OCI-LY7 (cell line): ENCODE data around the gene STS. TPM values are rescaled to one million over a fixed set of nuclear protein-coding genes. Genes with fewer than 3 reads are reported as not detected.

Experiments used
- BruUV-seq: library from RNA; stranded (reverse); fragments of 400-500 nt; replicated peaks from 2 replicates; lab custom pipeline; 2021; lab: Mats Ljungman, UMichigan
- CTCF ChIA-PET: fragments of 300-600 bp; sonication (Branson Sonifier 250); formaldehyde crosslinking; loops from one replicate; lab custom pipeline; 2022; ENCODE audit warnings: antibody characterized with exemption; ENCODE audit not compliant: unreplicated experiment; lab: Charles Lee
- POLR2A ChIA-PET: fragments of 300-600 bp; sonication (Branson Sonifier 250); formaldehyde crosslinking; loops from one replicate; lab custom pipeline; 2022; ENCODE audit warnings: antibody characterized with exemption; lab: Charles Lee
- DNase-seq: peaks from one replicate; pipeline ENCODE4 v3.0.0-alpha.2; 2015; ENCODE audit warnings: low spot score
- H2AFZ ChIP-seq: fragments of 200-600 bp; sonication (generic), shearing (Covaris generic); 2 replicates; pipeline ENCODE4 v1.6.1; 2014; ENCODE audit warnings: mild to moderate bottlenecking, antibody characterized with exemption, low read length, moderate library complexity
- H3K27ac ChIP-seq: fragments of 200-600 bp; sonication (generic); 2 replicates; pipeline ENCODE4 v1.5.1; 2014; ENCODE audit warnings: mixed run types, low read depth, mild to moderate bottlenecking, moderate library complexity, low read length, inconsistent platforms; ENCODE audit not compliant: poor library complexity, severe bottlenecking
- H3K36me3 ChIP-seq: fragments of 200-600 bp; sonication (generic); 2 replicates; pipeline ENCODE4 v1.6.1; 2014; ENCODE audit warnings: mild to moderate bottlenecking, antibody characterized with exemption, low read length, moderate library complexity, mixed read lengths; ENCODE audit not compliant: insufficient read depth
- H3K4me1 ChIP-seq: fragments of 200-600 bp; sonication (generic); 2 replicates; pipeline ENCODE4 v1.5.1; 2014; ENCODE audit warnings: mild to moderate bottlenecking, low read length; ENCODE audit not compliant: insufficient read depth, poor library complexity, severe bottlenecking
- H3K4me2 ChIP-seq: fragments of 200-600 bp; sonication (generic); 2 replicates; pipeline ENCODE4 v1.6.1; 2014; ENCODE audit warnings: mild to moderate bottlenecking, low read length
- H3K4me3 ChIP-seq: fragments of 200-600 bp; sonication (generic); 2 replicates; pipeline ENCODE4 v1.5.1; 2014; ENCODE audit warnings: mild to moderate bottlenecking, low read depth, low read length; ENCODE audit not compliant: poor library complexity, severe bottlenecking
- H3K79me2 ChIP-seq: fragments of 200-600 bp; sonication (generic); 2 replicates; pipeline ENCODE4 v1.6.1; 2016; ENCODE audit warnings: low read depth, mild to moderate bottlenecking, low read length, moderate library complexity, mixed read lengths; ENCODE audit not compliant: insufficient read depth
- H3K9me2 ChIP-seq: fragments of 200-600 bp; sonication (generic); 2 replicates; pipeline ENCODE4 v1.6.1; 2016; ENCODE audit warnings: mild to moderate bottlenecking, low read length, mixed read lengths; ENCODE audit not compliant: insufficient read depth
- H3K9me3 ChIP-seq: fragments of 200-600 bp; sonication (generic); 2 replicates; pipeline ENCODE4 v1.6.1; 2014; ENCODE audit warnings: mild to moderate bottlenecking, mixed run types, low read length, mixed read lengths
- H4K20me1 ChIP-seq: fragments of 200-600 bp; sonication (generic); 2 replicates; pipeline ENCODE4 v1.6.1; 2014; ENCODE audit warnings: mild to moderate bottlenecking, antibody characterized with exemption, low read length, moderate library complexity, mixed read lengths; ENCODE audit not compliant: insufficient read depth
- CTCF ChIP-seq: fragments of 200-600 bp; sonication (generic); conservative IDR thresholded peaks from 2 replicates; pipeline ENCODE4 v1.5.1; 2014; ENCODE audit warnings: mild to moderate bottlenecking, antibody characterized with exemption, low read length, moderate library complexity, mixed read lengths
- EZH2phosphoT487 ChIP-seq: fragments of 200-600 bp; sonication (generic); IDR thresholded peaks from 2 replicates; pipeline ENCODE4 v1.6.1; 2018; ENCODE audit warnings: low read depth, borderline replicate concordance, mild to moderate bottlenecking, mixed run types, antibody characterized with exemption, low read length, moderate library complexity, mixed read lengths
- intact Hi-C: fragments of 100-400 bp; cut with micrococcal nuclease; formaldehyde crosslinking; loops from one replicate; pipeline ENCODE4 v1.10.0; 2022; ENCODE audit not compliant: unreplicated experiment
- total RNA-seq, 2 experiments: library from RNA; depleted of rRNA in 1 of 2; stranded (reverse); fragments of >200 nt in 1 of 2; shearing (Covaris generic) in 1 of 2; gene quantifications; 2 replicates each; pipeline ENCODE4 v1.2.3, GENCODE V29; 2014 to 2022

Gene STS
- total RNA-seq, 2 experiments from 2014 or later: 16.3 to 40.3 TPM

- ChIA-PET CTCF (interaction anchor here (0.6 kb wide), 1 partner anchor 21 kb away, joined by 4 read pairs; no protein-coding TSS in a partner anchor), POLR2A (interaction anchor here (0.6 to 4.4 kb wide), 12 partner anchors 9 to 720 kb away, joined by 3 to 25 read pairs (median 4); no protein-coding TSS in a partner anchor)
- intact Hi-C loops: loop anchor here (1.0 to 2.0 kb wide), 3 partner anchors 27 to 108 kb away; partner anchors contain the start of gene PUDP
- H3K9me3 ChIP-seq: 0 out of 2 replicates have a peak, but pooled peaks cover 5% of the 10 kb centered on the region
- H4K20me1 ChIP-seq: no peaks in the 10 kb centered on the region
- H3K36me3 ChIP-seq: peaks cover 33% of the 10 kb centered on the region
- H3K27ac ChIP-seq: peak overlapping the region; percentile 100
- H2AFZ ChIP-seq: no peak overlapping the region
- BruUV-seq: no TSS peak
- peaks cover 93% of the 10 kb centered on the region for H3K4me1 ChIP-seq
- TF ChIP-seq CTCF: no peak
- no peak for TF ChIP-seq EZH2phosphoT487
- DNase-seq: peak; percentile 88
- H3K9me2 ChIP-seq: no peaks in the 10 kb centered on the region
- H3K4me3 ChIP-seq: peak overlapping the region; percentile 58
- peaks cover 52% of the 10 kb centered on the region; the same call in 1 of the 2 replicates for H3K79me2 ChIP-seq
- H3K4me2 ChIP-seq: peak overlapping the region; percentile 71
These were observed 36.7 kb upstream of the STS start for GRCh38 chrX:7110821-7111276.

GRCh38 chrX:7111518-7111917 lies 36.0 kb upstream of the STS start:
- Histone ChIP-seq H3K4me1 (peaks cover 98% of the 10 kb centered on the region), H3K4me2 (peak overlapping the region; percentile 71), H3K36me3 (peaks cover 40% of the 10 kb centered on the region), H3K4me3 (peak overlapping the region; percentile 58), H3K27ac (peak overlapping the region; percentile 100), H3K9me2 (no peaks in the 10 kb centered on the region), H3K79me2 (peaks cover 49% of the 10 kb centered on the region; the same call in 1 of the 2 replicates), H4K20me1 (no peaks in the 10 kb centered on the region), H2AFZ (no peak overlapping the region), H3K9me3 (0 out of 2 replicates have a peak, but pooled peaks cover 5% of the 10 kb centered on the region)
- ChIA-PET POLR2A (interaction anchor here (0.5 to 4.4 kb wide), 7 partner anchors 9 to 719 kb away, joined by 3 to 25 read pairs (median 3); no protein-coding TSS in a partner anchor), CTCF (no interaction called here)
- intact Hi-C loops: loop anchor here (2.0 kb wide), 2 partner anchors 37 to 107 kb away; partner anchors contain the start of gene PUDP
- no peak for TF ChIP-seq EZH2phosphoT487
- TSS peak; percentile 90 for BruUV-seq
- no peak for DNase-seq

GRCh38 chrX:7112071-7112470 lies 35.4 kb upstream of the STS start:
- ChIA-PET CTCF (no interaction called here), POLR2A (interaction anchor here (0.5 to 4.4 kb wide), 5 partner anchors 8 to 377 kb away, joined by 3 to 25 read pairs (median 3); no protein-coding TSS in a partner anchor)
- H2AFZ ChIP-seq: no peak overlapping the region
- H3K4me3 ChIP-seq: peak overlapping the region; percentile 58
- H3K4me1 ChIP-seq: peaks cover 98% of the 10 kb centered on the region
- H3K27ac ChIP-seq: peak overlapping the region; percentile 100
- DNase-seq: no peak
- no peaks in the 10 kb centered on the region for H3K9me2 ChIP-seq
- TF ChIP-seq CTCF: no peak
- TF ChIP-seq EZH2phosphoT487: no peak
- H3K9me3 ChIP-seq: 0 out of 2 replicates have a peak, but pooled peaks cover 5% of the 10 kb centered on the region
- peaks cover 48% of the 10 kb centered on the region; the same call in 1 of the 2 replicates for H3K79me2 ChIP-seq
- intact Hi-C loops: no loop called here
- H4K20me1 ChIP-seq: no peaks in the 10 kb centered on the region
- BruUV-seq: no TSS peak
- peaks cover 43% of the 10 kb centered on the region for H3K36me3 ChIP-seq
- H3K4me2 ChIP-seq: peak overlapping the region; percentile 71
